GM12865 (cell line): Measurements from ENCODE around the gene RRP12.

Experiments
- DNase-seq: peaks from one replicate; pipeline ENCODE4 v3.0.0; 2010; ENCODE audit warnings: low read depth
- H3K4me3 ChIP-seq: 2 replicates; pipeline ENCODE4 v1.5.1; 2011; ENCODE audit warnings: mild to moderate bottlenecking, low read depth, low read length, control low read depth
- TF ChIP-seq, protein P1 (sequence below): IDR thresholded peaks from 2 replicates; pipeline ENCODE4 v1.5.1; 2011; ENCODE audit warnings: low read length, control low read depth, low read depth, inconsistent platforms; ENCODE audit not compliant: insufficient read depth; ENCODE audit errors: missing control alignments

Gene RRP12

DNA sequence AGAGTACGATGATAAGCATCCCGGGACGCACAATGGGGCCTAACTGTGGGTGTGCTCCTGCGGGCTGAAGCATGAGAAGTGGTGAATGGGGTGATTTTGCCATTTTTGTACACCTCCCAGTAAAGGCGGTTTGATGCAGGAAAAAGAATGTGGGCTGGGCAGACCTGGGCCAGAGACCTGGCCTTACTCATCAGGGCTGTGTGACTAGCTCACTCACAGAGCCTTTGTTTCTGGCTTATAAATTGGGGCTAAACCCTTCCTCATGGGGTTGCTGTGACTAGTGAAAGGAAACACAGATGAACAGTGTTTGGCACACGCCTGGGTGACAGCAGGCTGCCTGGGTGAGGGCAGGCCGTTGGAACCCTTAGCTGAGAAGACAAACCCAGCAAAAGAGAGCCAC is 18.0 kb downstream of the RRP12 start:
- no peak overlapping the region for H3K4me3 ChIP-seq
- TF ChIP-seq, protein P1, sequence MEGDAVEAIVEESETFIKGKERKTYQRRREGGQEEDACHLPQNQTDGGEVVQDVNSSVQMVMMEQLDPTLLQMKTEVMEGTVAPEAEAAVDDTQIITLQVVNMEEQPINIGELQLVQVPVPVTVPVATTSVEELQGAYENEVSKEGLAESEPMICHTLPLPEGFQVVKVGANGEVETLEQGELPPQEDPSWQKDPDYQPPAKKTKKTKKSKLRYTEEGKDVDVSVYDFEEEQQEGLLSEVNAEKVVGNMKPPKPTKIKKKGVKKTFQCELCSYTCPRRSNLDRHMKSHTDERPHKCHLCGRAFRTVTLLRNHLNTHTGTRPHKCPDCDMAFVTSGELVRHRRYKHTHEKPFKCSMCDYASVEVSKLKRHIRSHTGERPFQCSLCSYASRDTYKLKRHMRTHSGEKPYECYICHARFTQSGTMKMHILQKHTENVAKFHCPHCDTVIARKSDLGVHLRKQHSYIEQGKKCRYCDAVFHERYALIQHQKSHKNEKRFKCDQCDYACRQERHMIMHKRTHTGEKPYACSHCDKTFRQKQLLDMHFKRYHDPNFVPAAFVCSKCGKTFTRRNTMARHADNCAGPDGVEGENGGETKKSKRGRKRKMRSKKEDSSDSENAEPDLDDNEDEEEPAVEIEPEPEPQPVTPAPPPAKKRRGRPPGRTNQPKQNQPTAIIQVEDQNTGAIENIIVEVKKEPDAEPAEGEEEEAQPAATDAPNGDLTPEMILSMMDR: no peak
- no peak for DNase-seq

DNA sequence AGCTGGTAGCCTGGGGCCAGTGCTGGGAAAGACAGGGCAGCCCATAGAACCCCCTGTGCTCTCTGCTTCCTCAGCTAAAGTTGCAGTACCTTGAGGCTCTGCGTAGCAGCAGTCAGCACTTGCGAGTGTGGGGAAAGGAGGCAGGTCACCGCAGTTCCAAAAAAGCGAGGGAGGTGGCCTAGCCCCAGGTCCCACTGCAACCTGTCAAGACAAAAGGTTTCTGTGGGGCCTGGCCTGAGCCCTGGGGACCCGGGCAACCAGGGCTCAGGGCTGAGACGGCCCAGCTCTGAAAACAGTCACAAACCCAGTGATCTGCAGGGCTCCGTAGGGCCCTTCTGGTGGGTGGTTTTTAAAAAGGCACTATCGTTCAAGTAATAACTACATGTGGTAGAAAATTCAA is 19.5 kb downstream of the RRP12 start:
- TF ChIP-seq, protein P1: no peak
- H3K4me3 ChIP-seq: no peak overlapping the region
- DNase-seq: no peak

DNA sequence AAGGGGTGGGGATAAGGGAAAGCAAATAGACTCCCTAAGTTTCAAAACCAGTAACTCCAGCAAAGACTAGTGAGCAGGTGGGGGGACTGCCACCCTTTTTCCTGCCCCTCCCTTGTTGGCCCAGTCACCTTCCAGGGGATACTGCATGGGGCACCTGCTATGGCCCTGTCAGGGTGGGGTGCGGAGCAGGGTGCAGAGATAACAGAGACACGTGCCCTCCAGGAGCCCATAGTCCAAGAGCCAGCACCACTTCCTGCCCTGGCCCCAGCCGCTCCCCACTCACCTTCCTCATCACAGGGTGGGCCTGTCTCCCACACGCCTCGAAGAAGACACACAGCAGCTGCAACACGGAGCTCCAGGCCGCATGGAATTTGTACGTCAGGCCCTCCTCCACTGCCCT is 20.6 kb downstream of the RRP12 start:
- no peak overlapping the region for H3K4me3 ChIP-seq
- no peak for DNase-seq
- TF ChIP-seq, protein P1: no peak

DNA sequence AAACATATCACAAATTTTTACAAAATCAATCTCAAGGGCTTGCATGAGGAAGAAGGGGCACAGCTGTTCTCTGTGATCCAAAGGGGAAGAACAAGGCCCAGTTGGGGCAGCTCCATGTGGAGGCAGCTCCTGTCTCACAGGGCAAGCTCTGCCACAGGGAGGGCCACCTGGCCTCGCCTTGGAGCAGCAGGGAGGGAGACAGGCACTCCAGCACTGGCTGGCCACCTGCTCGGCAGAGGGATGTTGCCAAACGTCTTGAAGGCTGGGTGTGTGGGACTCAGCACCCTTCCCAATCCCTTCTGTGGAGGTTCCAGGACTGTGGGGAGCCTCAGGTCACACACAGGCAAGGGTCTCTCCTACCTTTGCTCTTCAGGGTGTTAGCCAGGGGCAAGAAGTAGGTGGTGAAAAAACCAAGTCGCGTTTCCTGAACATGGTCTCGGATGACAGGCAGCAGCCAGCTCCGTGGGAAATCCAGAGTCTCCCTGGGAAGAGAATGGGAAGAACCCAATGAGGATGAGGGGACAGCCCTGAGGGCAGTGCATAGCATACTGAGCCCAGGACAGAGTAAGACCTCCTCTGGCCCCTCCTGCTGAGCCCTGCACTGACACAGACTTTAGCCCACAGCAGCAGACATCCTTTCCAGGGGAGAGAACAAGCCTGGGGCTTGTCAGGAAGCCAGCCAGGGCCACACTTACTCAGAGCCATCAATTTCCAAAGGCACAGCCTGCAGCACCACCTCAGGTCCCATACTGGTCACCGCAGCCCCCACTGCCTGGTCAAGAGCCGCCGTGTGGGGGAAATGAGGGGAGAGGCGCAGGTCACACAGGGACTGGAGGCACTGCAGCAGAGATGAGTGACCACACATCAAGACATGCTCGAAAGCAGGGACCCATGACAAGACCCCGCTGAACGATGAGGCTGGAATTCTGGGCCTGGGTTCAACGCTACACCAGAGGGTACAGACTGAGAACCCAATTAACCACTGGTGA is 21.9 kb downstream of the RRP12 start:
- TF ChIP-seq, protein P1: no peak
- no peak overlapping the region for H3K4me3 ChIP-seq
- DNase-seq: no peak

DNA sequence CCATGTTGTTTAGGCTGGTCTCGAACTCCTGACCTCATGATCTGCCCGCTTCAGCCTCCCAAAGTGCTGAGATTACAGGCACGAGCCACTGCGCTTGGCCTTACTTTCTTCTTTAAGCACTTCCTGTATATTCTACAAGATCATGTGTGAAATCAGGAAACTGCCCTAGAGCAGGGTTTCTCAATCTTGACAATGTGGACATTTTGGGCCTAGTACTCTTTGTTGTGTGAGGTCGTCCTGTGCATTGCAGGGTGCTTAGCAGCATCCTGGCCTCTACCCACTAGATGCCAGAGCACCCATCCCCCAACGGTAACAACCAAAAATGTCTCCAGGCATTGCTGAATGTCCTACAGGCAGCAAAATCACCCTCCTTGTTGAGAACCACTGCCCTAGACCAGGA is 24.7 kb downstream of the RRP12 start:
- TF ChIP-seq, protein P1: no peak
- DNase-seq: no peak
- no peak overlapping the region for H3K4me3 ChIP-seq

DNA sequence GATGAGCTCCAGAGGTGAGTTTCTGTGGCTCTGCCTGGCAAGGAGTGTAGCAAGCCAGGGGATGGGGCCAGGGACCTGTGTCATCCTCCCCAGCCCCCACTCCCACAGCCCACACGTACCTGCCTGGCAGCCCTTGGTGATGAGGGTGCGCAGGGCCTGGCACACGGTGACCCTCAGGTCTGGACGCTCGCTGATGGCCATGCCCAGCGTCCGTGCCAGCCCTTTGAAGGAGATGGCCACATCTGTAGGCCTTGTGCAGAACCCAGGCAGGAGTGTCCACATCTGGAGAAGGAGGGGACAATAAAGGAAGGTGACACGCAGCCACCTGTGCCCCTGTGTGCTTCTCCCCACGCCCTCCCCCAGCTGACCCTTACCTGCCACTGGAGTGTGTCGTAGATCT is 27.7 kb downstream of the RRP12 start:
- DNase-seq: no peak
- no peak overlapping the region for H3K4me3 ChIP-seq
- TF ChIP-seq, protein P1: no peak

DNA sequence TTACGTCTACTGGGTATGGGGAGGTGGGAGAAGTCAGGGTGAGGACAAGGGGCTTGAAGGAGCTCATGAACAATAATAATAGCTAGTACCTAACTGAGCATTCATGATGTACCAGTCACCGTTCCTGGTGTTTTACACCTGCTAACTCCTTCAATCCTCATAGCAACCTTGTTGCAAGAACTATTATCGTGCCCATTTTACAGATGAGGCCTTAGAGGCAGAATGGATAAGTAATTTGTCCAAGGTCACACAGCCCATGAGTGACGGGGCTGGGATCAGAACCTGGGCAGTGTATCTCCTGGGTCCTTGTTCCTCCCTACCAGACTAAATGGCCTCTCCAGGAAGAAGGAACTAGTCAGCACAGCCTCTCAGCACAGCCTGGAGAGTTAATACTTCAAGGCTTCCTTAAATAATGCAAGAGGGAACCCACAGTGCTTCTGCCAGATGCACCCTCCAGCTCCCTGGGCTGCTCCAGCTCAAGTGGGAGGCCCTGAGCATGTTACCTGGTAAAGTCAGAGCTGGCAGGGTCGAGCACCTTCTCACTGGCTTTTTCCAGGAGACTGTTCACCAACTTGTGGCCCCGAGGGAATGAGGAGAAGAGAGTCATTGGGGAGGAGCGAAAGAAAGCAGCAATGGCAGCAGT is 28.8 kb downstream of the RRP12 start:
- no peak overlapping the region for H3K4me3 ChIP-seq
- no peak for DNase-seq
- TF ChIP-seq, protein P1: no peak
